GM10248 (cell line): ENCODE results near the gene S100A2.

Experiments
- CTCF ChIA-PET: fragments of 300-600 bp; sonication (Branson Sonifier 250); formaldehyde crosslinking; extraction: SDS; loops from one replicate; lab custom pipeline; 2021; ENCODE audit warnings: antibody characterized with exemption; lab: Yijun Ruan, JAX
- POLR2A ChIA-PET: fragments of 350-650 bp; sonication (Branson Sonifier 250); formaldehyde crosslinking; extraction: SDS; loops from one replicate; lab custom pipeline; 2020; ENCODE audit warnings: antibody characterized with exemption; lab: Yijun Ruan, JAX
- DNase-seq: peaks from one replicate; pipeline ENCODE4 v3.0.0; 2012; ENCODE audit errors: extremely low spot score
- TF ChIP-seq, protein P1 (sequence below): IDR thresholded peaks from 2 replicates; pipeline ENCODE4 v1.5.1; 2012; ENCODE audit warnings: mild to moderate bottlenecking, low read depth; ENCODE audit errors: extremely low read depth, missing control alignments, control extremely low read depth

Gene S100A2

DNA sequence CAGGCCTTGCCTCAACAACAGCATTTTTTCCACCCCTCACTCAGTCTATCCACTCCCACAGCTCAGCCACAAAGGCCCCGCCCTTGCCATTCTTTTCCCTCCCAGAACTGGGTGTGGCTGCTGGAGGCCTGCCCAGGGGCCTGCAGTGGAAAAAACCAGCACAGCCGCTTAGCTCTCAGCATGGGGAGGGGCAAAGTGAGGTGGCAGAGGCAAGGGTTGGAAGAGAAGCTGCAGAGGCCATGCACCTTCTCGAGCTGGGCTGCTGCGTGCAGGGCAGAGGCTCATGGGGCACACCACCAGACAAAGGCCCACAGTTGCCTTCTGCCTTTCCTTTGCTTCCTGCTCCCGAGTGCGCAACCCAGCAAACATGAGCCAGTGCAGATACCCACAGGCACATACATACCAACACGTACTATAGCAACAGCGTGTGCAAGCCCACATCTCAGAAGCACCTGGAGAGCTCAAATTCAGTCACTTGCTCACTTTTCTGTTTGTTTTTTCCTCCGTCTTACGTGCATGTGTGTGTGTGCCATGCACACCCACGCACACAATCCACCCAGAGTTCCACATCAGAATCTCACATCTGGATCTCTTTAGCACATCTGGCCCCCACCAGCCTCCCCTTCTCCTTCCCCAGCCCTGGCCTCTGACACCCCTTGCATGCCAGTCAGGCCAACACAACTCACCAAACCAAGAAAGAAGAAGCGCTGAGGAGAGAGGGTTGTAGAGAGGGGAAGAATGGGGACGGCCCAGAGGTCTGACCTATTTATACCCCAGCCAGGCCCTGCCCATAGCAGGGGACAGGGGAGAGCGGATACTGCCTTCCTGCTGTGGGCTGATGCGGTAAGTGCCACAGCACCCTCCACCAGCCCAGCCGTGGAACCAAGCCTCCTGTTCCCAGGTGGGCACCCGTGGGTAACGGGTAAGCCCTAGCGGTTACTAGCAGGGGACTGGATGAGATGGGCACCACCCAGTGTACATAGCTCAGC lies 20.3 kb downstream of the S100A2 start, which contains the start of gene S100A4:
TSS of gene S100A4 (minus strand) at position 740 of the 989 bp plus-strand sequence. CDS start 1,012 bp downstream, outside the sequence.
- DNase-seq = peak; percentile 79
- TF ChIP-seq, protein P1, sequence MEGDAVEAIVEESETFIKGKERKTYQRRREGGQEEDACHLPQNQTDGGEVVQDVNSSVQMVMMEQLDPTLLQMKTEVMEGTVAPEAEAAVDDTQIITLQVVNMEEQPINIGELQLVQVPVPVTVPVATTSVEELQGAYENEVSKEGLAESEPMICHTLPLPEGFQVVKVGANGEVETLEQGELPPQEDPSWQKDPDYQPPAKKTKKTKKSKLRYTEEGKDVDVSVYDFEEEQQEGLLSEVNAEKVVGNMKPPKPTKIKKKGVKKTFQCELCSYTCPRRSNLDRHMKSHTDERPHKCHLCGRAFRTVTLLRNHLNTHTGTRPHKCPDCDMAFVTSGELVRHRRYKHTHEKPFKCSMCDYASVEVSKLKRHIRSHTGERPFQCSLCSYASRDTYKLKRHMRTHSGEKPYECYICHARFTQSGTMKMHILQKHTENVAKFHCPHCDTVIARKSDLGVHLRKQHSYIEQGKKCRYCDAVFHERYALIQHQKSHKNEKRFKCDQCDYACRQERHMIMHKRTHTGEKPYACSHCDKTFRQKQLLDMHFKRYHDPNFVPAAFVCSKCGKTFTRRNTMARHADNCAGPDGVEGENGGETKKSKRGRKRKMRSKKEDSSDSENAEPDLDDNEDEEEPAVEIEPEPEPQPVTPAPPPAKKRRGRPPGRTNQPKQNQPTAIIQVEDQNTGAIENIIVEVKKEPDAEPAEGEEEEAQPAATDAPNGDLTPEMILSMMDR = no peak
- ChIA-PET CTCF (interaction anchor here (0.6 to 5.0 kb wide), 12 partner anchors 9 to 80 kb away, joined by 3 to 37 read pairs (median 4); partner anchors contain the start of gene S100A6), POLR2A (no interaction called here)

DNA sequence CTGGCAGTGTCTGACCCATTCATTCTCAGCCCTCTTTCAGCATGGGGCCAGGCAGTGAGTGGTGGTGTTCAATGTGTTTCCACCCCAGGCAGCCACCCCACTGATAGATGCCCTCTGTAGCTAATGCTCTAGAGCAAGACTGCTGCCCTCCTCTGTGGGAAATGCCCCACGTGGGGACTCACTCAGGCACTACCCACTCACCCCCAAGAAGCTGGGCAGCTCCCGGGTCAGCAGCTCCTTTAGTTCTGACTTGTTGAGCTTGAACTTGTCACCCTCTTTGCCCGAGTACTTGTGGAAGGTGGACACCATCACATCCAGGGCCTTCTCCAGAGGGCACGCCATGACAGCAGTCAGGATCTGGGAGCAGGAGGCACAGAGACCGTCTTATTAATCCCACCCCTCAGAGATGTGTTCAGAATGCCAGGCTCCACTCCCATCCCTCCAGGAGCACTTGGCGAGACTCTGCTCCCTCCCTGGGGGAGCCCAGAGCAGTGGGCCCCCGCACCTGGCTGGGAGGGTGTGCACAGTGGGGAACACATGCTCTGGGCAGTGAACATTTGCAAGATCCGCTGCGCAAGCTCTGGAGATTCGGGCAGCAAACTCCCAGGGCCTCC lies 21.1 kb downstream of the S100A2 start:
- TF ChIP-seq, protein P1 = no peak
- CTCF ChIA-PET = interaction anchor here (0.6 to 5.0 kb wide), 12 partner anchors 9 to 79 kb away, joined by 3 to 37 read pairs (median 4); partner anchors contain the start of gene S100A6
- POLR2A ChIA-PET = no interaction called here
- DNase-seq = peak; percentile 15

GRCh38 chr1:153543736-153544135 lies 21.9 kb downstream of the S100A2 start:
- POLR2A ChIA-PET = no interaction called here
- DNase-seq = no peak
- CTCF ChIA-PET = interaction anchor here (0.7 to 5.0 kb wide), 5 partner anchors 10 to 34 kb away, joined by 3 to 37 read pairs (median 7); partner anchors contain the start of gene S100A6
- TF ChIP-seq, protein P1 = no peak

- ChIA-PET CTCF (interaction anchor here (1.5 to 5.0 kb wide), 4 partner anchors 10 to 34 kb away, joined by 3 to 37 read pairs (median 12); partner anchors contain the start of gene S100A6), POLR2A (no interaction called here)
- DNase-seq = no peak
- TF ChIP-seq, protein P1 = no peak
Measured at GRCh38 chr1:153542956-153543711, 22.5 kb downstream of the S100A2 start.

DNA sequence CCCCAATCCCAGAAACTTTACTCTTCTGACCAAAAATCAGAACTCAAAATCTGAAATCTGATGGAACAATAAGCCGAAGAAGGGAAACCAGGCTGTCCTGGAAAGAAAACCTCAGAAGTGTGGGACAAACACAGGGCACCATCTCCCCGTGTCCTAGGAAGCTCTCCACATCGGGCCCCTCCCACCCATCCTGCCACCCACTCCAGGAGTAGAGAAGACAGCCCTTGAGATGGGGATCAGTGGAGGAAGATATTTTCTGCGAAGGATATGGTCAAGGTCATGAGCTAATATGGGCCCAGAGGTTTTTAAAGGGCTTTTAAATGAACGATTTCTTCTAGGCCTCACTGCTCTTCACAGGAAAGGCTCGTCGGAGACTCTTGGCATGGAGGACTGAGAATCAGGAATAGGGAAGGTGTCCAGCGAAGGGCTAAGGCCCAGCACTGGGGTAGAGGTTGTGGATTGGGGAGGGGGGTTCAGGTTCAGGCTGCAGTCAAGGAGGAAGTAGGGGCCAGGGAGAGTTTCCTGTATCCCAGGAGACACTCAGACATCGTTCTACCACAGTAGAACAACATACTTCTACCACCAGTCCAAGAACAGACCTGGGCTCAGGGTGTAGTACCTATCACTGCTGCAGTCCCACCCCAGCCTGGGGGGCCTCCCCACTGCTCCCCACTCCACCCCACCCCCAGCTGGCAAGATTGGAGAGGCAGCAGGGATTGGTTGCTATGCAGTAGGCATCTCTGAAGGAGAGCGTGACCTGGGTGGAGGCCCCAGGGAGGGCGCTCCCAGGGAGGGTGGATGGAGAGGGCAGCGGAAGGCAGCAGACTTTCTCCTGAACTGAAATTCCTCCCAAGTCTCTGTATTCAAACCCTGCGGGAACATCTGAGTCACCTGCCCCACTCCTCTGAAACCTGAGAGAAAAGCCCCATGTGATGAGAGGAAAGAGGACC lies 23.7 kb downstream of the S100A2 start:
- TF ChIP-seq, protein P1 = no peak
- CTCF ChIA-PET = interaction anchor here (1.0 to 1.4 kb wide), 3 partner anchors 10 to 30 kb away, joined by 3 to 5 read pairs (median 4); no protein-coding TSS in a partner anchor
- no peak for DNase-seq
- POLR2A ChIA-PET = interaction anchor here (1.6 kb wide), 1 partner anchor 448 kb away, joined by 5 read pairs; the partner anchor contains the start of gene RPS27
